Nephron progenitor cell (in vitro differentiated cells): ENCODE results near the gene RASL11A.
A peak's percentile ranks its signal among the peaks of the same experiment; 100 is the strongest.
"Not testable (repeated sequence)": the region's sequence is repeated elsewhere in the genome, so short reads cannot be mapped to it uniquely, and the experiment has no call there.

ENCODE experiments used
- DNase-seq: peaks from one replicate; pipeline ENCODE4 v3.0.0; 2021
- H3K27ac Mint-ChIP-seq: 2 replicates; pipeline ENCODE4 v1.8.0; 2021; ENCODE audit warnings: mild to moderate bottlenecking, moderate library complexity, mixed read lengths
- H3K27me3 Mint-ChIP-seq: 2 replicates; pipeline ENCODE4 v1.8.0; 2021; ENCODE audit warnings: mild to moderate bottlenecking, low read depth, mixed read lengths; ENCODE audit not compliant: poor library complexity
- H3K36me3 Mint-ChIP-seq: 2 replicates; pipeline ENCODE4 v1.8.0; 2021; ENCODE audit warnings: low read depth, mixed read lengths
- H3K4me1 Mint-ChIP-seq: 2 replicates; pipeline ENCODE4 v1.8.0; 2021; ENCODE audit warnings: mixed read lengths
- H3K4me3 Mint-ChIP-seq: 2 replicates; pipeline ENCODE4 v1.8.0; 2021; ENCODE audit warnings: mild to moderate bottlenecking, moderate library complexity, mixed read lengths
- H3K9me3 Mint-ChIP-seq: 2 replicates; pipeline ENCODE4 v1.8.0; 2021; ENCODE audit warnings: mild to moderate bottlenecking, moderate library complexity, mixed read lengths
- CTCF ChIP-seq: fragments of 200-600 bp; sonication (generic); IDR thresholded peaks from 2 replicates; pipeline ENCODE4 v1.5.0; 2021; ENCODE audit warnings: antibody characterized with exemption

Gene RASL11A

DNA sequence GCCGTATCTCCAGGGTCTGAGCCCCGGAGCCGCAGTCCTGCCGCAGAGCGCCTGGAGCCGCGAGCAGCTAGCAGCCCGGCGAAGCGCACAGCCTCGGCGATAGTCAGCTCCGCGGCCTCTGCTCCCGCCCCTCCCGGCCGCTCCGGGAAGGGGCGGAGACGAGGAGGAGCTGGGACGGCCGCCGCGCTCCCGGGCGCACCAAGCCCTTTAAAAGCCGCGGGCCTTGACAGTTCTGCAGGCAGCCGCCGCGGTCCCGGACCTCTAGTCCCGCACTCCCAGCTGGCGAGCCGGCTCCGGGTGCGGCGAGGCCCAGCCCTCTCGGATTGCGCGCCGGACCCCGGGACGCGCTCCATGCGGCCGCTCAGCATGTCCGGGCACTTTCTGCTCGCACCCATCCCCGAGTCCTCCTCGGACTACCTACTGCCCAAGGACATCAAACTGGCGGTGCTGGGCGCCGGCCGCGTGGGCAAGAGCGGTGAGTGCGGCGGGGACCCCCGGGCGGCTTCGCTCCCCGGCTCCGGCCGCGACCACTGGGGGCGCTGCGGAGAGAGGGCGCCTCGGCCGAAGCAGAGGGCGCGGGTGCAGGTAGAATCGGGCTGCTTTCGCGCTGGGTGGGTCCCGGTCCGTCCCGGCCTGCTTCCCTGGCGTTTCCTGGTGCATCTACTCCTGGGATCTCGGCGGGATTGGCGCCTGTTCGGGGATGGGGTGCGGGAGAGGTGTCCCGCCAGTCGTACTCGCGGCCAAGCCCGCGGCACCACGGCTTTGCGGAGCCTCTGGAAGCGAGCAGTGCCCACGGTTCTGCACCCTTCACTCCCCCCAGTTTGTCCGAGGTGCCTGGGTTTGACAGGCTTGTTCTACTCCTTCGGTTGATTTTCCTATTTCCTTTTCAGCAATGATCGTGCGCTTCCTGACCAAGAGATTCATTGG lies at the start of gene RASL11A:
Gene RASL11A, plus strand, starts transcription at position 237 of the 927 bp plus-strand sequence. Its CDS starts 115 bp downstream, at position 352.
- H3K36me3 Mint-ChIP-seq = no peaks in the 10 kb centered on the region
- peaks cover 47% of the 10 kb centered on the region for H3K4me1 Mint-ChIP-seq
- peaks cover 3% of the 10 kb centered on the region for H3K9me3 Mint-ChIP-seq
- H3K4me3 Mint-ChIP-seq = peak within 1 kb of the TSS; percentile 90
- TF ChIP-seq CTCF = peak; percentile 95
- peak; percentile 85 for DNase-seq
- peak within 1 kb of the TSS; percentile 57 for H3K27ac Mint-ChIP-seq
- H3K27me3 Mint-ChIP-seq = peaks cover 50% of the 10 kb centered on the region

- H3K4me1 Mint-ChIP-seq, H3K4me3 Mint-ChIP-seq, DNase-seq, H3K27ac Mint-ChIP-seq: not testable (repeated sequence)
- Mint-ChIP-seq H3K9me3 (peaks cover 33% of the 10 kb centered on the region), H3K27me3 (peaks cover 21% of the 10 kb centered on the region), H3K36me3 (peaks cover 15% of the 10 kb centered on the region)
These were observed 48.5 kb upstream of the RASL11A start for GRCh38 chr13:27222100-27222499.

DNA sequence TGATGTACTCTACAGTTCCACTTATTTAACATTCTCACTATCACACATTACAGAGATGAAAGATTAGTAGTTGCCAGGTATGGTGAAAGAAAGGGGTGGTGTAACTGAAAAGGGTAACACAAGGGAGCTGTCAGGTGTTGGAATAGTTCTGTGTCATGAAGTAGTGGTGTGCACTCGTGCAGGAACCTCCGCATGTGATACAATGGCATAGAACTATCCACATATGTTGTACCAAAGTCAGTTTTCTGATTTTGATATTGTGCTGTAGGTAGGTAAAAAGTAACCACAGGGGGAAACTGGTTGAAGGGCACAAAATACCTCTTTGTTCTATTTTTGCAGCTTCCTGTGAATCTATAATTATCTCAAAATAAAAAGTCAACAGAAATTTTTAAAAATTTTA lies 43.6 kb upstream of the RASL11A start:
- no peak for DNase-seq
- no peak for TF ChIP-seq CTCF
- Mint-ChIP-seq H3K27me3 (peaks cover 33% of the 10 kb centered on the region), H3K4me1 (peaks cover 6% of the 10 kb centered on the region), H3K9me3 (peaks cover 6% of the 10 kb centered on the region), H3K4me3 (no peak overlapping the region), H3K36me3 (peaks cover under 1% of the 10 kb centered on the region), H3K27ac (no peak overlapping the region)

DNA sequence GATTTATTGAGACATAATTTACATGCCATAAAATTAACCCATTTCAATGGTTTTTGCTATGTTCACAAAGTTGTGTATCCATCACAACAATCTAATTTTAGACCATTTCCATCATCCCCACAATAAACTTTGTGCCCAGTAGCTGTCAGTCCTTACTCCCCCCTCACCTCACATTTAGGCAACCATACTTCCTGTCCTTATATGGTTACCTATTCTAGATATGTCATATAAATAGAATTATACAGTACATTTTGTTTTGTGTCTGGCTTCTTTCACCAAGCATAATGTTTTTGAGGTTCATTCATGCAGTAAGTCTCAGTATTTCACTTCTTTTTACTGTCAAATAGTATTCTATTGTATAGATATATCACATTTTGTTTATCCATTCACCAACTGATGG lies 42.5 kb upstream of the RASL11A start:
- peaks cover 6% of the 10 kb centered on the region for H3K4me1 Mint-ChIP-seq
- no peak for DNase-seq
- H3K36me3 Mint-ChIP-seq = no peaks in the 10 kb centered on the region
- H3K27ac Mint-ChIP-seq = no peak overlapping the region
- no peak overlapping the region for H3K4me3 Mint-ChIP-seq
- no peak for TF ChIP-seq CTCF
- H3K9me3 Mint-ChIP-seq = peaks cover 5% of the 10 kb centered on the region
- peaks cover 28% of the 10 kb centered on the region for H3K27me3 Mint-ChIP-seq

DNA sequence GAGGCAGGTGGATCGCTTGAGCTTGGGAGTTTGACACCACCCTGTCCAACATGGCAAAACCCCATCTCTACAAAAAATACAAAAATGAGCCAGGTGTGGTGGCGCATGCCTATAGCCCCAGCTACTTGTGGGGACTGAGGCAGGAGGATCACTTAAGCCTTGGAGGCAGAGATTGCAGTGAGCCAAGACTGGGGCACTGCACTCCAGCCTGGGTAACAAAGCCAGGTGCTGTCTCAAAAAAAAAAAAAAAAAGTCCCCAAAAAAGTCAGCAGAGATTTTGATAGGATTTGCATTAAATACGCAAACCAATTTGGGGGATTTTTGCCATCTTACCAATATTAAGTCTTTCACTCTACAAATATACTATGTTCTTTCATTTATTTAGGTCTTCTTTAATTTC lies 41.0 kb upstream of the RASL11A start:
- Mint-ChIP-seq H3K9me3 (peaks cover 5% of the 10 kb centered on the region), H3K36me3 (peaks cover 4% of the 10 kb centered on the region), H3K4me3 (no peak overlapping the region), H3K4me1 (peaks cover 6% of the 10 kb centered on the region), H3K27ac (no peak overlapping the region), H3K27me3 (peaks cover 28% of the 10 kb centered on the region)
- TF ChIP-seq CTCF = no peak
- no peak for DNase-seq

- peaks cover 4% of the 10 kb centered on the region for H3K36me3 Mint-ChIP-seq
- no peak for DNase-seq
- TF ChIP-seq CTCF = no peak
- peaks cover 6% of the 10 kb centered on the region for H3K4me1 Mint-ChIP-seq
- peaks cover 8% of the 10 kb centered on the region for H3K27me3 Mint-ChIP-seq
- peaks cover 2% of the 10 kb centered on the region for H3K9me3 Mint-ChIP-seq
- no peak overlapping the region for H3K27ac Mint-ChIP-seq
- no peak overlapping the region for H3K4me3 Mint-ChIP-seq
These were observed 36.7 kb upstream of the RASL11A start for GRCh38 chr13:27233964-27234363.
